ENCODE results near the gene AHCTF1. TPM values are rescaled to one million over a fixed set of nuclear protein-coding genes. Genes with fewer than 3 reads are reported as not detected.

AHCTF1 gene
- total and polyA plus RNA-seq, 2 experiments from 2014 or later: 21.7 to 49.8 TPM

DNA sequence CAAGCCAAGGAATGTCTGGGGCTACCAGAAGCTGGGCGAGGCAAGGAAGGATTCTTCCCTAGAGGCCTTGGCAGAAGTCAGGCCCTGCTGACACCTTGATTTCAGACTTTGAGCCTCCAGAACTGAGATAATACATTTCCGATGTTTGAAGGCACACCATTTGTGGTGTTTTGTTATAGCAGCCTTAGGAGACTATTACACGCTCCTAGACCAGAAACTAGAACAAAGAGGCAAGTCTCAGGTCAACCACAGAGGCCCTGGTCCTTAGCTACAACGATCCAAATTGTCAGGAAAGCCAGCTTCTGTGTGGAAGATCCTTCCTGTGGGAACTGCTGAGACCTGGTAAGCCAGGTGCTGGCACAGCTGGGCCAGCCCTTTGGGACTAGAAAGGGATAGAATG, 19.7 kb upstream of the AHCTF1 start:
- Histone ChIP-seq H3K36me3 (ENCODE audit: insufficient read depth) (no peaks in the 10 kb centered on the region), H2AFZ (no peak overlapping the region), H3K4me1 (ENCODE audit: insufficient read depth) (peaks cover 20% of the 10 kb centered on the region), H3F3A (replicated peaks; ENCODE audit: low read depth) (no peaks in the 10 kb centered on the region), H3K4me2 (no peak overlapping the region), H3K4me3 (no peak overlapping the region), H4K20me1 (replicated peaks; ENCODE audit: insufficient read depth) (no peaks in the 10 kb centered on the region), H3K27me3 (ENCODE audit: insufficient read depth) (no peaks in the 10 kb centered on the region), H3K9me2 (ENCODE audit: insufficient read depth) (no peaks in the 10 kb centered on the region), H3K79me2 (replicated peaks; ENCODE audit: insufficient read depth) (no peaks in the 10 kb centered on the region), H3K27ac (ENCODE audit: low read depth) (no peak overlapping the region)
- ATAC-seq (no peak), DNase-seq (ENCODE audit: low spot score) (no peak)
- Mint-ChIP-seq H3K9me3 (no peaks in the 10 kb centered on the region; the same call in 2 of the 3 replicates), H3K27me3 (ENCODE audit: insufficient read depth, low read depth, poor library complexity) (peaks cover 2% of the 10 kb centered on the region), H3K36me3 (ENCODE audit: low read depth) (peaks cover 24% of the 10 kb centered on the region), H3K4me3 (no peak overlapping the region), H3K27ac (no peak overlapping the region), H3K4me1 (peaks cover 13% of the 10 kb centered on the region; the same call in 2 of the 3 replicates)
- TF ChIP-seq EZH2 (IDR thresholded peaks at IDR 0.05; ENCODE audit: low read depth, unreplicated experiment) (no peak), EZH2phosphoT487 (IDR thresholded peaks at IDR 0.05; ENCODE audit: unreplicated experiment) (no peak), REST (IDR thresholded peaks at IDR 0.05; ENCODE audit: unreplicated experiment) (no peak), ZNF331 (CRISPR knock-in tag; IDR thresholded peaks at IDR 0.05; ENCODE audit: low read depth) (no peak), CREB1 (CRISPR knock-in tag; IDR thresholded peaks at IDR 0.05; ENCODE audit: low read depth) (no peak), ZNF462 (CRISPR knock-in tag; IDR thresholded peaks at IDR 0.05) (no peak), POLR2AphosphoS5 (IDR thresholded peaks at IDR 0.05; ENCODE audit: low read depth) (no peak), NANOG (IDR thresholded peaks at IDR 0.05; ENCODE audit: borderline replicate concordance) (no peak), JUNB (IDR thresholded peaks at IDR 0.05; ENCODE audit: unreplicated experiment) (no peak), ZNF114 (CRISPR knock-in tag; IDR thresholded peaks at IDR 0.05) (no peak), STAT1 (IDR thresholded peaks at IDR 0.05; ENCODE audit: unreplicated experiment) (no peak)
- TF ChIP-seq, protein P1, sequence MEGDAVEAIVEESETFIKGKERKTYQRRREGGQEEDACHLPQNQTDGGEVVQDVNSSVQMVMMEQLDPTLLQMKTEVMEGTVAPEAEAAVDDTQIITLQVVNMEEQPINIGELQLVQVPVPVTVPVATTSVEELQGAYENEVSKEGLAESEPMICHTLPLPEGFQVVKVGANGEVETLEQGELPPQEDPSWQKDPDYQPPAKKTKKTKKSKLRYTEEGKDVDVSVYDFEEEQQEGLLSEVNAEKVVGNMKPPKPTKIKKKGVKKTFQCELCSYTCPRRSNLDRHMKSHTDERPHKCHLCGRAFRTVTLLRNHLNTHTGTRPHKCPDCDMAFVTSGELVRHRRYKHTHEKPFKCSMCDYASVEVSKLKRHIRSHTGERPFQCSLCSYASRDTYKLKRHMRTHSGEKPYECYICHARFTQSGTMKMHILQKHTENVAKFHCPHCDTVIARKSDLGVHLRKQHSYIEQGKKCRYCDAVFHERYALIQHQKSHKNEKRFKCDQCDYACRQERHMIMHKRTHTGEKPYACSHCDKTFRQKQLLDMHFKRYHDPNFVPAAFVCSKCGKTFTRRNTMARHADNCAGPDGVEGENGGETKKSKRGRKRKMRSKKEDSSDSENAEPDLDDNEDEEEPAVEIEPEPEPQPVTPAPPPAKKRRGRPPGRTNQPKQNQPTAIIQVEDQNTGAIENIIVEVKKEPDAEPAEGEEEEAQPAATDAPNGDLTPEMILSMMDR (conservative IDR thresholded peaks at IDR 0.05; ENCODE audit: low read depth in 2 of 2): no peak
- TF ChIP-seq, protein P2, sequence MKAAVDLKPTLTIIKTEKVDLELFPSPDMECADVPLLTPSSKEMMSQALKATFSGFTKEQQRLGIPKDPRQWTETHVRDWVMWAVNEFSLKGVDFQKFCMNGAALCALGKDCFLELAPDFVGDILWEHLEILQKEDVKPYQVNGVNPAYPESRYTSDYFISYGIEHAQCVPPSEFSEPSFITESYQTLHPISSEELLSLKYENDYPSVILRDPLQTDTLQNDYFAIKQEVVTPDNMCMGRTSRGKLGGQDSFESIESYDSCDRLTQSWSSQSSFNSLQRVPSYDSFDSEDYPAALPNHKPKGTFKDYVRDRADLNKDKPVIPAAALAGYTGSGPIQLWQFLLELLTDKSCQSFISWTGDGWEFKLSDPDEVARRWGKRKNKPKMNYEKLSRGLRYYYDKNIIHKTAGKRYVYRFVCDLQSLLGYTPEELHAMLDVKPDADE (IDR thresholded peaks at IDR 0.05): no peak

All from GM23338 (cell line).